K562 (cell line): Measurements from ENCODE around the gene POC1B. TPM values are rescaled to one million over a fixed set of nuclear protein-coding genes. Genes with fewer than 3 reads are reported as not detected.

ENCODE experiments used
- ATAC-seq: fragments of 200-7000 bp; cut with Tn5 transposase; 3 replicates; pipeline ENCODE4 v1.9.1; 2020; ENCODE audit warnings: moderate library complexity
- BruUV-seq: library from RNA; stranded (reverse); fragments of 400-500 nt; replicated peaks from 2 replicates; lab custom pipeline; 2021; lab: Mats Ljungman, UMichigan
- CTCF ChIA-PET: fragments of 300-600 bp; formaldehyde crosslinking; extraction: SDS; loops from one replicate; lab custom pipeline; 2021; ENCODE audit warnings: low intra/inter-chr PET ratio; lab: Yijun Ruan, JAX
- POLR2A ChIA-PET: fragments of 300-600, 350-650 bp; sonication (Branson Sonifier 250); formaldehyde crosslinking; extraction: SDS; loops from one replicate; lab custom pipeline; 2021; ENCODE audit warnings: antibody characterized with exemption, inconsistent platforms; lab: Yijun Ruan, JAX
- DNase-seq, 4 experiments: peaks; one replicate each; pipeline versions ENCODE4 v3.0.0 to v3.0.0-alpha.2; 2011 to 2018; ENCODE audit warnings: low spot score in 3 of 4, mixed read lengths in 3 of 4; ENCODE audit errors: extremely low read depth in 1 of 4
- FAIRE-seq: peaks from 2 replicates; lab custom pipeline; 2011; peaks lifted over from hg19 to GRCh38; lab: Jason Lieb, UNC
- H2AFZ ChIP-seq: 2 replicates; pipeline ENCODE4 v1.6.0; 2011; ENCODE audit warnings: low read depth, low read length, control low read depth, inconsistent platforms
- H3K27ac ChIP-seq: fragments of 200-600 bp; 3 replicates; pipeline ENCODE4 v1.8.0; 2011; ENCODE audit warnings: low read depth, mild to moderate bottlenecking, control low read depth, inconsistent platforms, low read length, moderate library complexity, mixed read lengths; ENCODE audit errors: extremely low read depth
- H3K27me3 ChIP-seq, 2 experiments: fragments of 300-600 bp in 1 of 2; 2 replicates in 1 of 2; 3 replicates in 1 of 2; pipeline versions ENCODE4 v1.6.0 to v1.8.0; 2011; ENCODE audit warnings: inconsistent platforms in 2 of 2, low read length in 2 of 2, mild to moderate bottlenecking in 1 of 2, mixed read lengths in 1 of 2, moderate library complexity in 1 of 2; ENCODE audit not compliant: control insufficient read depth in 2 of 2, insufficient read depth in 2 of 2
- H3K36me3 ChIP-seq: fragments of 300-600 bp; 3 replicates; pipeline ENCODE4 v1.8.0; 2011; ENCODE audit warnings: mild to moderate bottlenecking, low read length, inconsistent platforms; ENCODE audit not compliant: control insufficient read depth, insufficient read depth
- H3K4me1 ChIP-seq, 2 experiments: fragments of 200-600 bp in 1 of 2; replicated peaks in 1 of 2; 2 replicates in 1 of 2; 3 replicates in 1 of 2; pipeline versions ENCODE4 v1.5.1 to v1.8.0; 2011; ENCODE audit warnings: inconsistent platforms in 2 of 2, low read length in 2 of 2, mild to moderate bottlenecking in 1 of 2, mixed read lengths in 1 of 2, moderate library complexity in 1 of 2; ENCODE audit not compliant: control insufficient read depth in 2 of 2, insufficient read depth in 2 of 2
- H3K4me2 ChIP-seq: 2 replicates; pipeline ENCODE4 v1.6.1; 2011; ENCODE audit warnings: low read length, control low read depth, inconsistent platforms, mixed read lengths; ENCODE audit not compliant: insufficient read depth
- H3K4me3 ChIP-seq: fragments of 200-600 bp; sonication (generic), shearing (Covaris generic); 2 replicates; pipeline ENCODE4 v1.5.1; 2016; ENCODE audit warnings: control low read depth, inconsistent platforms
- H3K79me2 ChIP-seq: fragments of 200-600 bp; 3 replicates; pipeline ENCODE4 v1.8.0; 2011; ENCODE audit warnings: low read length, inconsistent platforms; ENCODE audit not compliant: control insufficient read depth, insufficient read depth
- H3K9ac ChIP-seq, 2 experiments: 2 replicates each; pipeline versions ENCODE4 v1.6.0 to v1.6.1; 2011; ENCODE audit warnings: low read depth in 2 of 2, low read length in 2 of 2, control low read depth in 1 of 2, inconsistent platforms in 1 of 2, mild to moderate bottlenecking in 1 of 2, mixed read lengths in 1 of 2; ENCODE audit not compliant: insufficient read depth in 1 of 2
- H3K9me1 ChIP-seq: one replicate; pipeline ENCODE4 v1.6.0; 2011; ENCODE audit warnings: inconsistent platforms, mild to moderate bottlenecking, low read length, moderate library complexity; ENCODE audit not compliant: control insufficient read depth, insufficient read depth
- H3K9me3 ChIP-seq: replicated peaks from 2 replicates; pipeline ENCODE4 v1.5.1; 2011; ENCODE audit warnings: low read depth, low read length, inconsistent platforms; ENCODE audit not compliant: control insufficient read depth, insufficient read depth
- H4K20me1 ChIP-seq: replicated peaks from 2 replicates; pipeline ENCODE4 v1.6.1; 2011; ENCODE audit warnings: low read length, inconsistent platforms, mixed read lengths; ENCODE audit not compliant: control insufficient read depth, insufficient read depth
- CBX3 ChIP-seq, 2 experiments: IDR thresholded peaks; 1 replicate in 1 of 2; 2 replicates in 1 of 2; pipeline ENCODE4 v1.6.1; 2012; ENCODE audit warnings: inconsistent platforms in 2 of 2, low read length in 2 of 2, borderline replicate concordance in 1 of 2, control low read depth in 1 of 2
- CHCHD3 ChIP-seq: fragments of 250-450 bp; sonication (Bioruptor Pico); IDR thresholded peaks from 2 replicates; pipeline ENCODE4 v2.1.2; 2022; ENCODE audit warnings: mild to moderate bottlenecking
- EP300 ChIP-seq: IDR thresholded peaks from 2 replicates; pipeline ENCODE4 v1.6.1; 2012; ENCODE audit warnings: low read length, improper control_type of control experiment
- EZH2 ChIP-seq: IDR thresholded peaks from 2 replicates; pipeline ENCODE4 v1.6.1; 2012; ENCODE audit warnings: low read depth, mild to moderate bottlenecking, inconsistent platforms, low read length, borderline replicate concordance
- KDM2B ChIP-seq: fragments of 250-450 bp; sonication (Bioruptor Pico); IDR thresholded peaks from 2 replicates; pipeline ENCODE4 v1.8.0; 2021; ENCODE audit warnings: mild to moderate bottlenecking, moderate library complexity
- PURB ChIP-seq: sonication (generic); formaldehyde crosslinking; IDR thresholded peaks from 2 replicates; pipeline ENCODE4 v1.9.0; 2021; ENCODE audit warnings: low read depth, mild to moderate bottlenecking, missing genetic modification reagents
- SRSF3 ChIP-seq: fragments of 200-400 bp; formaldehyde crosslinking; IDR thresholded peaks from 2 replicates; pipeline ENCODE4 v1.6.1; 2016; ENCODE audit warnings: mild to moderate bottlenecking, low read length, moderate library complexity; ENCODE audit not compliant: insufficient read depth
- ZNF133 ChIP-seq: fragments of 250-450 bp; sonication (Bioruptor Pico); IDR thresholded peaks from 2 replicates; pipeline ENCODE4 v1.4.0; 2020; ENCODE audit warnings: mild to moderate bottlenecking
- ZNF311 ChIP-seq: fragments of 250-450 bp; sonication (Bioruptor Pico); IDR thresholded peaks from 2 replicates; pipeline ENCODE4 v1.4.0; 2020; ENCODE audit warnings: mild to moderate bottlenecking, moderate library complexity
- WGBS: fragments of 100-300 bp; shearing (Covaris generic); methylation state at CpG from one replicate; pipeline ENCODE4 v1.1.6; 2016; ENCODE audit warnings: low coverage, mixed read lengths; ENCODE audit not compliant: insufficient coverage; ENCODE audit errors: missing lambda C conversion rate; 5-methylcytosine and 5-hydroxymethylcytosine counted together
- in situ Hi-C: fragments of 300-500 bp; cut with MboI; formaldehyde crosslinking; loops from 4 replicates; pipeline ENCODE4 v1.15.0; 2018; ENCODE audit warnings: inconsistent platforms, mixed read lengths
- intact Hi-C: fragments of 100-400 bp; cut with micrococcal nuclease; formaldehyde crosslinking; loops from 2 replicates; pipeline ENCODE4 v1.14.2; 2022
- polyA plus RNA-seq, 8 experiments: library from polyadenylated mRNA; depleted of rRNA in 4 of 8; stranded (reverse) in 5 of 8; unstranded in 3 of 8; fragments of >200 nt; fragmentation: Nextera tagmentation in 2 of 8; fragmentation: Illumina TruSeq in 1 of 8; extraction: Ambion mirVana in 2 of 8; extraction: Trizol in 1 of 8; gene quantifications; 2 replicates each; pipeline versions ENCODE4 v1.2.1 to v1.2.3, GENCODE V29; 2011 to 2014; ENCODE audit warnings: inconsistent platforms in 1 of 8, missing spikeins in 1 of 8
- total RNA-seq, 7 experiments: library from RNA; depleted of rRNA in 6 of 7; stranded (reverse); fragments of >200 nt in 6 of 7; fragmentation: Illumina TruSeq in 2 of 7; extraction: Trizol in 2 of 7; gene quantifications; 2 replicates each; pipeline versions ENCODE4 v1.2.1 to v1.2.3, GENCODE V29; 2011 to 2021; ENCODE audit warnings: low replicate concordance in 1 of 7
- TF ChIP-seq, protein P1 (sequence below): fragments of 450-650 bp; IDR thresholded peaks from 2 replicates; pipeline ENCODE4 v1.6.1; 2016; ENCODE audit warnings: missing biosample characterization, missing genetic modification characterization
- TF ChIP-seq, protein P2 (sequence below): fragments of 450-650 bp; formaldehyde crosslinking; IDR thresholded peaks from 2 replicates; pipeline ENCODE4 v1.4.0; 2020; ENCODE audit warnings: mild to moderate bottlenecking, moderate library complexity
- TF ChIP-seq, protein P3 (sequence below): fragments of 200-800 bp; sonication (Bioruptor generic); IDR thresholded peaks from 2 replicates; pipeline ENCODE4 v1.6.1; 2017; ENCODE audit warnings: missing genetic modification characterization, missing compliant biosample characterization

Gene POC1B
- total and polyA plus RNA-seq, 9 of the 15 experiments (the other 6 are each of a cell fraction or from before 2014, with no cell fraction given), result 4.5 to 16.1 (median 10.4) TPM

DNA sequence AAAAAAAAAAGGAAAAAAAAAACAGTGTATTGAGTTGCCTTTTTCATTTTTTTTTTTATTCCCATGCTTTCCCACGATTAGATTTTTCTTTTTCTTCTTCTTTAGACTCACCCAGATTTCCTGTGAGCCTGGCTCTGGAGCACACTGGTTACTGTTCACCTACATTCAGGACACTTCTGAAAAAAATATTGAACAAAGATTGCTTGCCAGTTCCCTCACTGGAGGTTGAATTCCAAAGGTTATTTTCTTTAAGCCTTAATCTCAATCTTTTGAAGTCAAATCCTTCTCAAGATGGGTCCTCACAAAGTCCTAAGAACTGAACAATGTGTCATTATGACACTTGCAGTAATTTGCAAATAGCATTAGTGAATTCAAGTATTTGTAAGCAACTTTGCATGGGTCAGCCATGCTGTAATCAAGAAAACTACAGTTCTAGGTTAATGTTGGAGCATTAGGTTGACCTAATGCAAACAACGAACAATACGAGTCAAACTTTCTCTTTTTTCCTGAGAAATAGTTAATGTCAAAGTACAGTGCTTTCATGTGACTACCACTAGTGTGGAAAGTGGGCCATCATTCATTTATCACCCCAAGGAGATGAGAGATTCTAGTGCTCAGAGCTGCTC lies 124.3 kb downstream of the POC1B start:
- FAIRE-seq, result peak; percentile 67
- H3K9ac ChIP-seq, result no peak overlapping the region
- H3K4me2 ChIP-seq, result no peak overlapping the region
- in situ Hi-C loops, result no loop called here
- TF ChIP-seq ZNF311 (CRISPR knock-in tag) (0 out of 2 replicates have a peak, but pooled peaks have one; percentile 15), CBX3 (IDR thresholded peaks at IDR 0.05; ENCODE audit: borderline replicate concordance in 1 of 2, low read length in 2 of 2) (no peak)
- ChIA-PET POLR2A (no interaction called here), CTCF (no interaction called here)
- H3K79me2 ChIP-seq, result no peaks in the 10 kb centered on the region
- no peaks in the 10 kb centered on the region for H3K36me3 ChIP-seq
- H3K27ac ChIP-seq, result no peak overlapping the region
- 13% methylated on average over 3 of the region's 3 CpGs for WGBS
- H3K27me3 ChIP-seq, result peaks cover 0 to 5% of the 10 kb centered on the region in 2 experiments; a peak in 2 of 5 replicates
- peak; percentile 35; the same call in 1 of the 3 replicates for ATAC-seq
- H4K20me1 ChIP-seq, result no peaks in the 10 kb centered on the region
- no peak overlapping the region for H2AFZ ChIP-seq
- no peak for DNase-seq
- H3K4me3 ChIP-seq, result no peak overlapping the region
- BruUV-seq, result no TSS peak
- no peaks in the 10 kb centered on the region for H3K9me3 ChIP-seq
- peaks cover 0 to 7% of the 10 kb centered on the region in 2 experiments; a peak in 2 of 5 replicates for H3K4me1 ChIP-seq
- H3K9me1 ChIP-seq, result no peaks in the 10 kb centered on the region
- intact Hi-C loops, result no loop called here

DNA sequence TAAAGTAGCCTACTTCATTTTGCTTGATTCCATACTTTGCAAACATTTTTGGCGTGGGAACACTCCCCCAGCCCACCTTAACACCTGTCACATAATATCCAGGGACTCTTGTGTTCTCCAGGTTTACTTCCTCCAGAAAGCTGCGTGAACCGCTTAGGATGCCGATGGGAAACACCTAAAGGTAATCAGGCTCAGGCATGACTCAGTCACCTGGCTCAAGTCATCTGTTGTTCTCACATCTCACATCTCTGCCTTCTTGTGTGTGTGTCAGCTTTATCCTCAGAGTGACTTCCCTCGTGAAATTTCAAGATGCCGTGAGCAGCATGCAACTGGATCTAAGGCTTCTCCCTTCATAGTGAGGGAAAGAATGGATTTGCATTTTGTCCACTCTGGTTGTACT lies 125.4 kb downstream of the POC1B start:
- peaks cover 0 to 5% of the 10 kb centered on the region in 2 experiments; a peak in 2 of 5 replicates for H3K27me3 ChIP-seq
- H3K4me1 ChIP-seq, result peaks cover 0 to 7% of the 10 kb centered on the region in 2 experiments; a peak in 2 of 5 replicates
- no peak overlapping the region for H3K4me2 ChIP-seq
- no peak overlapping the region for H3K4me3 ChIP-seq
- H3K79me2 ChIP-seq, result no peaks in the 10 kb centered on the region
- ATAC-seq (no peak), DNase-seq (no peak), FAIRE-seq (no peak)
- H3K27ac ChIP-seq, result no peak overlapping the region
- no peak overlapping the region for H3K9ac ChIP-seq
- H4K20me1 ChIP-seq, result no peaks in the 10 kb centered on the region
- no peak overlapping the region for H2AFZ ChIP-seq
- CTCF ChIA-PET, result no interaction called here
- H3K36me3 ChIP-seq, result no peaks in the 10 kb centered on the region
- no peaks in the 10 kb centered on the region for H3K9me3 ChIP-seq
- in situ Hi-C loops, result no loop called here
- no peaks in the 10 kb centered on the region for H3K9me1 ChIP-seq
- WGBS, result 33% methylated on average over 6 of the region's 6 CpGs
- intact Hi-C loops, result no loop called here
- POLR2A ChIA-PET, result no interaction called here
- no TSS peak for BruUV-seq
- no peak for TF ChIP-seq CHCHD3 (CRISPR knock-in tag)
- no peak for TF ChIP-seq EP300
- no peak for TF ChIP-seq PURB (CRISPR knock-in tag)
- TF ChIP-seq, protein P1, sequence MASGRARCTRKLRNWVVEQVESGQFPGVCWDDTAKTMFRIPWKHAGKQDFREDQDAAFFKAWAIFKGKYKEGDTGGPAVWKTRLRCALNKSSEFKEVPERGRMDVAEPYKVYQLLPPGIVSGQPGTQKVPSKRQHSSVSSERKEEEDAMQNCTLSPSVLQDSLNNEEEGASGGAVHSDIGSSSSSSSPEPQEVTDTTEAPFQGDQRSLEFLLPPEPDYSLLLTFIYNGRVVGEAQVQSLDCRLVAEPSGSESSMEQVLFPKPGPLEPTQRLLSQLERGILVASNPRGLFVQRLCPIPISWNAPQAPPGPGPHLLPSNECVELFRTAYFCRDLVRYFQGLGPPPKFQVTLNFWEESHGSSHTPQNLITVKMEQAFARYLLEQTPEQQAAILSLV (tag), result no peak
- TF ChIP-seq SRSF3, result no peak
- no peak for TF ChIP-seq EZH2
- TF ChIP-seq KDM2B (CRISPR knock-in tag), result no peak
- TF ChIP-seq ZNF133, result no peak
- TF ChIP-seq, protein P2, sequence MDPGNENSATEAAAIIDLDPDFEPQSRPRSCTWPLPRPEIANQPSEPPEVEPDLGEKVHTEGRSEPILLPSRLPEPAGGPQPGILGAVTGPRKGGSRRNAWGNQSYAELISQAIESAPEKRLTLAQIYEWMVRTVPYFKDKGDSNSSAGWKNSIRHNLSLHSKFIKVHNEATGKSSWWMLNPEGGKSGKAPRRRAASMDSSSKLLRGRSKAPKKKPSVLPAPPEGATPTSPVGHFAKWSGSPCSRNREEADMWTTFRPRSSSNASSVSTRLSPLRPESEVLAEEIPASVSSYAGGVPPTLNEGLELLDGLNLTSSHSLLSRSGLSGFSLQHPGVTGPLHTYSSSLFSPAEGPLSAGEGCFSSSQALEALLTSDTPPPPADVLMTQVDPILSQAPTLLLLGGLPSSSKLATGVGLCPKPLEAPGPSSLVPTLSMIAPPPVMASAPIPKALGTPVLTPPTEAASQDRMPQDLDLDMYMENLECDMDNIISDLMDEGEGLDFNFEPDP, result no peak
- TF ChIP-seq, protein P3, sequence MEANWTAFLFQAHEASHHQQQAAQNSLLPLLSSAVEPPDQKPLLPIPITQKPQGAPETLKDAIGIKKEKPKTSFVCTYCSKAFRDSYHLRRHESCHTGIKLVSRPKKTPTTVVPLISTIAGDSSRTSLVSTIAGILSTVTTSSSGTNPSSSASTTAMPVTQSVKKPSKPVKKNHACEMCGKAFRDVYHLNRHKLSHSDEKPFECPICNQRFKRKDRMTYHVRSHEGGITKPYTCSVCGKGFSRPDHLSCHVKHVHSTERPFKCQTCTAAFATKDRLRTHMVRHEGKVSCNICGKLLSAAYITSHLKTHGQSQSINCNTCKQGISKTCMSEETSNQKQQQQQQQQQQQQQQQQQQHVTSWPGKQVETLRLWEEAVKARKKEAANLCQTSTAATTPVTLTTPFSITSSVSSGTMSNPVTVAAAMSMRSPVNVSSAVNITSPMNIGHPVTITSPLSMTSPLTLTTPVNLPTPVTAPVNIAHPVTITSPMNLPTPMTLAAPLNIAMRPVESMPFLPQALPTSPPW (CRISPR knock-in tag), result no peak
